Sigmoid colon (tissue), 7 donors: ENCODE results near the gene CENPO. TPM values are rescaled to one million over a fixed set of nuclear protein-coding genes. Genes with fewer than 3 reads are reported as not detected.
"Not testable (repeated sequence)": the region's sequence is repeated elsewhere in the genome, so short reads cannot be mapped to it uniquely, and the experiment has no call there.

Source experiments
- DNase-seq: peaks from one replicate; pipeline ENCODE4 v3.0.0-alpha.2; 2019
- H3K27ac ChIP-seq, 4 donors: fragments of 200-600 bp; sonication (generic); one replicate each; pipeline ENCODE4 v1.5.1; 2016 to 2019; ENCODE audit warnings: mild to moderate bottlenecking in 1 of 4
- H3K27me3 ChIP-seq, 3 donors: fragments of 200-600 bp; sonication (generic); one replicate each; pipeline ENCODE4 v1.5.1; 2019; ENCODE audit warnings: mild to moderate bottlenecking in 1 of 3
- H3K36me3 ChIP-seq, 4 donors: fragments of 200-600 bp; sonication (generic); one replicate each; pipeline ENCODE4 v1.5.1; 2016 to 2019
- H3K4me1 ChIP-seq, 4 donors: fragments of 200-600 bp; sonication (generic); one replicate each; pipeline ENCODE4 v1.5.1; 2017 to 2019
- H3K4me3 ChIP-seq, 4 donors: fragments of 200-600 bp; sonication (generic); one replicate each; pipeline ENCODE4 v1.5.1; 2017 to 2019; ENCODE audit warnings: mild to moderate bottlenecking in 2 of 4, moderate library complexity in 1 of 4
- H3K9me3 ChIP-seq, 4 donors: fragments of 200-600 bp in 3 of 4; sonication (generic) in 3 of 4; one replicate each; pipeline versions ENCODE4 v1.5.1 to v1.6.1; 2013 to 2019
- CTCF ChIP-seq, 4 experiments: fragments of 450-650 bp in 3 of 4; fragments of 200-600 bp in 1 of 4; IDR thresholded peaks; one replicate each; pipeline ENCODE4 v1.5.1; 2016 to 2019; ENCODE audit warnings: antibody characterized with exemption in 4 of 4, mild to moderate bottlenecking in 3 of 4, moderate library complexity in 2 of 4
- EP300 ChIP-seq, 4 donors: sonication (generic); formaldehyde crosslinking; IDR thresholded peaks; one replicate each; pipeline ENCODE4 v1.6.1; 2017; ENCODE audit warnings: antibody characterized with exemption in 4 of 4
- POLR2A ChIP-seq, 2 donors: fragments of 450-650 bp; IDR thresholded peaks; one replicate each; pipeline ENCODE4 v1.6.1; 2016; ENCODE audit warnings: antibody characterized with exemption in 2 of 2, mild to moderate bottlenecking in 2 of 2, moderate library complexity in 2 of 2
- POLR2AphosphoS5 ChIP-seq, 4 donors: sonication (generic); formaldehyde crosslinking; IDR thresholded peaks; one replicate each; pipeline ENCODE4 v1.6.1; 2017; ENCODE audit warnings: antibody characterized with exemption in 4 of 4
- WGBS, 2 donors: extraction: QIAGEN DNeasy Blood & Tissue Kit; methylation state at CpG; one replicate each; pipeline ENCODE4 v1.1.7; 2013; 5-methylcytosine and 5-hydroxymethylcytosine counted together
- intact Hi-C: fragments of 100-400 bp; cut with DNase I; formaldehyde crosslinking; loops from one replicate; pipeline ENCODE4 v1.15.1; 2023
- polyA plus RNA-seq, 3 donors: library from polyadenylated mRNA; stranded (reverse); fragments of 200-250 nt; gene quantifications; one replicate each; pipeline ENCODE4 v1.2.3, GENCODE V29; 2013
- total RNA-seq, 4 donors: library from RNA; depleted of rRNA; stranded (reverse); fragments of >200 nt; gene quantifications; one replicate each; pipeline ENCODE4 v1.1.0, GENCODE V29; 2016
- donor health status: healthy with polysubstance abuse.
- donor health status: Bipolar disorder and iron deficiency.
- donor health status: healthy.

CENPO gene
- total and polyA plus RNA-seq, 7 donors = 0.49 to 10.4 (median 4.9) TPM

- 1 to 5% methylated on average over 6 of the region's 6 CpGs for WGBS, 2 donors
- no peak for TF ChIP-seq POLR2A (IDR thresholded peaks at IDR 0.05)
- TF ChIP-seq CTCF (IDR thresholded peaks at IDR 0.05) = no peak
- no peak for TF ChIP-seq EP300 (IDR thresholded peaks at IDR 0.05)
- no peak for TF ChIP-seq POLR2AphosphoS5 (IDR thresholded peaks at IDR 0.05)
- no peaks in the 10 kb centered on the region for H3K9me3 ChIP-seq
- no peaks in the 10 kb centered on the region for H3K36me3 ChIP-seq
- H3K4me3 ChIP-seq = peak overlapping the region; percentile 57 to 81 (median 75)
- no peak for DNase-seq
- no peaks in the 10 kb centered on the region for H3K27me3 ChIP-seq
- H3K27ac ChIP-seq = peak overlapping the region; percentile 92 to 98 (median 97)
- intact Hi-C loops = loop anchor here (2.0 to 10.0 kb wide), 2 partner anchors 302 to 668 kb away; partner anchors contain the start of genes FAM228B, NCOA1 and PFN4
- peaks cover 0 to 17% (median 13%) of the 10 kb centered on the region in 4 donors for H3K4me1 ChIP-seq
Measured at GRCh38 chr2:24792542-24792873, 717 bp upstream of the CENPO start.

GRCh38 chr2:24793761-24794435 is 673 bp downstream of the CENPO start:
- Histone ChIP-seq H3K4me3 (peak overlapping the region; percentile 57 to 81 (median 75)), H3K4me1 (peaks cover 0 to 17% (median 13%) of the 10 kb centered on the region in 4 donors), H3K27me3 (no peaks in the 10 kb centered on the region), H3K36me3 (no peaks in the 10 kb centered on the region), H3K27ac (peak overlapping the region in 3 of 4 donors; percentile 92 to 97 (median 97)), H3K9me3 (no peaks in the 10 kb centered on the region)
- TF ChIP-seq POLR2A (IDR thresholded peaks at IDR 0.05) = no peak
- TF ChIP-seq EP300 (IDR thresholded peaks at IDR 0.05) = no peak
- no peak for DNase-seq
- intact Hi-C loops = loop anchor here (2.0 to 10.0 kb wide), 2 partner anchors 303 to 669 kb away; partner anchors contain the start of genes FAM228B, NCOA1 and PFN4
- 6% methylated on average over 14 of the region's 14 CpGs for WGBS, 2 donors

GRCh38 chr2:24797644-24798043 is 4.4 kb downstream of the CENPO start:
- Histone ChIP-seq H3K27ac (no peak overlapping the region), H3K36me3 (no peaks in the 10 kb centered on the region), H3K9me3 (no peaks in the 10 kb centered on the region), H3K4me3 (no peak overlapping the region), H3K27me3 (no peaks in the 10 kb centered on the region), H3K4me1 (peaks cover 0 to 11% (median 7%) of the 10 kb centered on the region in 4 donors)
- TF ChIP-seq CTCF (IDR thresholded peaks at IDR 0.05) (no peak), EP300 (IDR thresholded peaks at IDR 0.05) (no peak), POLR2AphosphoS5 (IDR thresholded peaks at IDR 0.05) (no peak), POLR2A (IDR thresholded peaks at IDR 0.05) (no peak)
- 97 to 98% methylated on average over 2 of the region's 2 CpGs for WGBS, 2 donors
- intact Hi-C loops = loop anchor here (10.0 kb wide), 1 partner anchor 673 kb away; the partner anchor contains the start of genes FAM228B and PFN4
- no peak for DNase-seq

- H3K4me1 ChIP-seq, DNase-seq, H3K27me3 ChIP-seq, H3K4me3 ChIP-seq, H3K9me3 ChIP-seq, intact Hi-C loops, H3K36me3 ChIP-seq, H3K27ac ChIP-seq: not testable (repeated sequence)
- 88 to 99% methylated on average over 4 to 5 of the region's 5 CpGs for WGBS, 2 donors
Measured at GRCh38 chr2:24800487-24800886, 7.3 kb downstream of the CENPO start.

GRCh38 chr2:24805811-24806660 is 12.8 kb downstream of the CENPO start:
- H3K27me3 ChIP-seq = not testable (repeated sequence)

GRCh38 chr2:24806661-24807036 is 13.4 kb downstream of the CENPO start:
- no peak for DNase-seq
- H3K27ac ChIP-seq = no peak overlapping the region
- intact Hi-C loops = no loop called here
- H3K9me3 ChIP-seq = peaks cover 0 to 5% (median 0%) of the 10 kb centered on the region in 4 donors
- TF ChIP-seq CTCF (IDR thresholded peaks at IDR 0.05) (no peak), POLR2A (IDR thresholded peaks at IDR 0.05) (no peak), POLR2AphosphoS5 (IDR thresholded peaks at IDR 0.05) (no peak), EP300 (IDR thresholded peaks at IDR 0.05) (no peak)
- H3K27me3 ChIP-seq = no peaks in the 10 kb centered on the region
- H3K36me3 ChIP-seq = no peaks in the 10 kb centered on the region
- no peaks in the 10 kb centered on the region for H3K4me1 ChIP-seq
- no peak overlapping the region for H3K4me3 ChIP-seq

More at GRCh38 chr2:24805811-24806660, 12.8 kb downstream of the CENPO start:
- H3K36me3 ChIP-seq, H3K9me3 ChIP-seq, H3K4me1 ChIP-seq, H3K4me3 ChIP-seq, H3K27ac ChIP-seq, intact Hi-C loops, DNase-seq: not testable (repeated sequence)
- 85 to 93% methylated on average over 25 of the region's 25 CpGs for WGBS, 2 donors
